Type B pancreatic cell (in vitro differentiated cells): ENCODE measurements around the gene TRPM1. TPM values are rescaled to one million over a fixed set of nuclear protein-coding genes. Genes with fewer than 3 reads are reported as not detected.

Experiments used
- DNase-seq: peaks from one replicate; pipeline ENCODE4 v3.0.0; 2021; ENCODE audit warnings: mixed read lengths; ENCODE audit not compliant: unreplicated experiment; ENCODE audit errors: extremely low spot score
- H3K27ac Mint-ChIP-seq: 2 replicates; pipeline ENCODE4 v1.8.0; 2021; ENCODE audit warnings: mild to moderate bottlenecking, mixed read lengths
- H3K27me3 Mint-ChIP-seq: 2 replicates; pipeline ENCODE4 v1.8.0; 2021; ENCODE audit warnings: mixed read lengths
- H3K36me3 Mint-ChIP-seq: 2 replicates; pipeline ENCODE4 v1.8.0; 2021; ENCODE audit warnings: mixed read lengths
- H3K4me1 Mint-ChIP-seq: one replicate; pipeline ENCODE4 v1.8.0; 2021; ENCODE audit warnings: mixed read lengths; ENCODE audit not compliant: unreplicated experiment
- H3K4me3 Mint-ChIP-seq: 2 replicates; pipeline ENCODE4 v1.8.0; 2021; ENCODE audit warnings: mild to moderate bottlenecking, mixed read lengths
- H3K9me3 Mint-ChIP-seq: 2 replicates; pipeline ENCODE4 v1.8.0; 2021; ENCODE audit warnings: mixed read lengths
- CTCF ChIP-seq: fragments of 200-600 bp; sonication (generic); conservative IDR thresholded peaks from 2 replicates; pipeline ENCODE4 v1.5.0; 2021; ENCODE audit warnings: antibody characterized with exemption, mild to moderate bottlenecking
- total RNA-seq: library from RNA; stranded (reverse); gene quantifications from 2 replicates; pipeline ENCODE4 v1.2.1, GENCODE V29; 2021; ENCODE audit warnings: low replicate concordance

The TRPM1 gene
- total RNA-seq, 1 donor from 2014 or later = 9.5 TPM

GRCh38 chr15:31039961-31040360 is 61.6 kb downstream of the TRPM1 start:
- H3K4me1 Mint-ChIP-seq = no peaks in the 10 kb centered on the region
- H3K27me3 Mint-ChIP-seq = no peaks in the 10 kb centered on the region
- DNase-seq = no peak
- H3K27ac Mint-ChIP-seq = no peak overlapping the region
- no peak for TF ChIP-seq CTCF
- no peak overlapping the region for H3K4me3 Mint-ChIP-seq
- H3K36me3 Mint-ChIP-seq = no peaks in the 10 kb centered on the region
- no peaks in the 10 kb centered on the region for H3K9me3 Mint-ChIP-seq

- no peaks in the 10 kb centered on the region for H3K36me3 Mint-ChIP-seq
- peaks cover 4% of the 10 kb centered on the region for H3K4me1 Mint-ChIP-seq
- no peaks in the 10 kb centered on the region for H3K27me3 Mint-ChIP-seq
- H3K9me3 Mint-ChIP-seq = no peaks in the 10 kb centered on the region
- no peak for TF ChIP-seq CTCF
- H3K4me3 Mint-ChIP-seq = no peak overlapping the region
- DNase-seq = no peak
- H3K27ac Mint-ChIP-seq = no peak overlapping the region
These were observed 63.6 kb downstream of the TRPM1 start for GRCh38 chr15:31037731-31038477.

GRCh38 chr15:31036783-31037182 is 64.7 kb downstream of the TRPM1 start:
- H3K4me3 Mint-ChIP-seq = no peak overlapping the region
- H3K4me1 Mint-ChIP-seq = peaks cover 8% of the 10 kb centered on the region
- H3K36me3 Mint-ChIP-seq = no peaks in the 10 kb centered on the region
- H3K27ac Mint-ChIP-seq = no peak overlapping the region
- H3K27me3 Mint-ChIP-seq = no peaks in the 10 kb centered on the region
- DNase-seq = no peak
- no peaks in the 10 kb centered on the region for H3K9me3 Mint-ChIP-seq
- no peak for TF ChIP-seq CTCF

GRCh38 chr15:31035610-31036009 is 65.9 kb downstream of the TRPM1 start:
- Mint-ChIP-seq H3K36me3 (no peaks in the 10 kb centered on the region), H3K27ac (no peak overlapping the region), H3K9me3 (no peaks in the 10 kb centered on the region), H3K4me1 (peaks cover 8% of the 10 kb centered on the region), H3K4me3 (no peak overlapping the region), H3K27me3 (no peaks in the 10 kb centered on the region)
- no peak for DNase-seq
- TF ChIP-seq CTCF = no peak

- H3K27ac Mint-ChIP-seq = peak overlapping the region; percentile 59
- no peaks in the 10 kb centered on the region for H3K36me3 Mint-ChIP-seq
- H3K4me3 Mint-ChIP-seq = peak overlapping the region; percentile 43
- no peaks in the 10 kb centered on the region for H3K9me3 Mint-ChIP-seq
- H3K4me1 Mint-ChIP-seq = peaks cover 8% of the 10 kb centered on the region
- no peaks in the 10 kb centered on the region for H3K27me3 Mint-ChIP-seq
- no peak for DNase-seq
- TF ChIP-seq CTCF = no peak
These were observed 67.4 kb downstream of the TRPM1 start for GRCh38 chr15:31034152-31034551.
